Sigmoid colon (tissue), 7 donors: ENCODE measurements around the gene TOX2. TPM values are rescaled to one million over a fixed set of nuclear protein-coding genes. Genes with fewer than 3 reads are reported as not detected.

ENCODE experiments used
- DNase-seq: peaks from one replicate; pipeline ENCODE4 v3.0.0-alpha.2; 2019
- H3K27ac ChIP-seq, 4 donors: fragments of 200-600 bp; sonication (generic); one replicate each; pipeline ENCODE4 v1.5.1; 2016 to 2019; ENCODE audit warnings: mild to moderate bottlenecking in 1 of 4
- H3K27me3 ChIP-seq, 3 donors: fragments of 200-600 bp; sonication (generic); one replicate each; pipeline ENCODE4 v1.5.1; 2019; ENCODE audit warnings: mild to moderate bottlenecking in 1 of 3
- H3K36me3 ChIP-seq, 4 donors: fragments of 200-600 bp; sonication (generic); one replicate each; pipeline ENCODE4 v1.5.1; 2016 to 2019
- H3K4me1 ChIP-seq, 4 donors: fragments of 200-600 bp; sonication (generic); one replicate each; pipeline ENCODE4 v1.5.1; 2017 to 2019
- H3K4me3 ChIP-seq, 4 donors: fragments of 200-600 bp; sonication (generic); one replicate each; pipeline ENCODE4 v1.5.1; 2017 to 2019; ENCODE audit warnings: mild to moderate bottlenecking in 2 of 4, moderate library complexity in 1 of 4
- H3K9me3 ChIP-seq, 4 donors: fragments of 200-600 bp in 3 of 4; sonication (generic) in 3 of 4; one replicate each; pipeline versions ENCODE4 v1.5.1 to v1.6.1; 2013 to 2019
- CTCF ChIP-seq, 4 experiments: fragments of 450-650 bp in 3 of 4; fragments of 200-600 bp in 1 of 4; IDR thresholded peaks; one replicate each; pipeline ENCODE4 v1.5.1; 2016 to 2019; ENCODE audit warnings: antibody characterized with exemption in 4 of 4, mild to moderate bottlenecking in 3 of 4, moderate library complexity in 2 of 4
- EP300 ChIP-seq, 4 donors: sonication (generic); formaldehyde crosslinking; IDR thresholded peaks; one replicate each; pipeline ENCODE4 v1.6.1; 2017; ENCODE audit warnings: antibody characterized with exemption in 4 of 4
- POLR2A ChIP-seq, 2 donors: fragments of 450-650 bp; IDR thresholded peaks; one replicate each; pipeline ENCODE4 v1.6.1; 2016; ENCODE audit warnings: antibody characterized with exemption in 2 of 2, mild to moderate bottlenecking in 2 of 2, moderate library complexity in 2 of 2
- POLR2AphosphoS5 ChIP-seq, 4 donors: sonication (generic); formaldehyde crosslinking; IDR thresholded peaks; one replicate each; pipeline ENCODE4 v1.6.1; 2017; ENCODE audit warnings: antibody characterized with exemption in 4 of 4
- WGBS, 2 donors: extraction: QIAGEN DNeasy Blood & Tissue Kit; methylation state at CpG; one replicate each; pipeline ENCODE4 v1.1.7; 2013; 5-methylcytosine and 5-hydroxymethylcytosine counted together
- intact Hi-C: fragments of 100-400 bp; cut with DNase I; formaldehyde crosslinking; loops from one replicate; pipeline ENCODE4 v1.15.1; 2023
- polyA plus RNA-seq, 3 donors: library from polyadenylated mRNA; stranded (reverse); fragments of 200-250 nt; gene quantifications; one replicate each; pipeline ENCODE4 v1.2.3, GENCODE V29; 2013
- total RNA-seq, 4 donors: library from RNA; depleted of rRNA; stranded (reverse); fragments of >200 nt; gene quantifications; one replicate each; pipeline ENCODE4 v1.1.0, GENCODE V29; 2016
- donor health status: healthy with polysubstance abuse.
- donor health status: Bipolar disorder and iron deficiency.
- donor health status: healthy.

The TOX2 gene
- total and polyA plus RNA-seq, 7 donors = 0.27 to 8.1 (median 1.7) TPM

GRCh38 chr20:44022464-44022863 lies 107.8 kb downstream of the TOX2 start:
- Histone ChIP-seq H3K36me3 (no peaks in the 10 kb centered on the region), H3K4me1 (peaks cover 0 to 29% (median 24%) of the 10 kb centered on the region in 4 donors), H3K9me3 (no peaks in the 10 kb centered on the region), H3K4me3 (no peak overlapping the region), H3K27ac (no peak overlapping the region), H3K27me3 (peaks cover 0 to 3% (median 0%) of the 10 kb centered on the region in 3 donors)
- no peak for DNase-seq
- 92 to 95% methylated on average over 2 of the region's 2 CpGs for WGBS, 2 donors
- intact Hi-C loops = no loop called here
- TF ChIP-seq EP300 (IDR thresholded peaks at IDR 0.05) = no peak
- no peak for TF ChIP-seq POLR2A (IDR thresholded peaks at IDR 0.05)
- no peak for TF ChIP-seq CTCF (IDR thresholded peaks at IDR 0.05)
- TF ChIP-seq POLR2AphosphoS5 (IDR thresholded peaks at IDR 0.05) = no peak

GRCh38 chr20:44023515-44024371 lies 109.1 kb downstream of the TOX2 start:
- no peak for TF ChIP-seq EP300 (IDR thresholded peaks at IDR 0.05)
- TF ChIP-seq POLR2A (IDR thresholded peaks at IDR 0.05) = no peak
- TF ChIP-seq POLR2AphosphoS5 (IDR thresholded peaks at IDR 0.05) = no peak
- TF ChIP-seq CTCF (IDR thresholded peaks at IDR 0.05) = no peak
- no peak for DNase-seq
- H3K4me1 ChIP-seq = peaks cover 0 to 19% (median 11%) of the 10 kb centered on the region in 4 donors
- WGBS, 2 donors = 20 to 69% methylated on average over 10 of the region's 10 CpGs
- H3K27me3 ChIP-seq = peaks cover 0 to 3% (median 0%) of the 10 kb centered on the region in 3 donors
- intact Hi-C loops = no loop called here
- H3K9me3 ChIP-seq = no peaks in the 10 kb centered on the region
- no peak overlapping the region for H3K4me3 ChIP-seq
- no peak overlapping the region for H3K27ac ChIP-seq
- H3K36me3 ChIP-seq = no peaks in the 10 kb centered on the region

- Histone ChIP-seq H3K27me3 (peaks cover 0 to 3% (median 0%) of the 10 kb centered on the region in 3 donors), H3K9me3 (no peaks in the 10 kb centered on the region), H3K4me1 (peaks cover 0 to 6% (median 2%) of the 10 kb centered on the region in 4 donors), H3K36me3 (no peaks in the 10 kb centered on the region), H3K27ac (no peak overlapping the region), H3K4me3 (no peak overlapping the region)
- TF ChIP-seq POLR2A (IDR thresholded peaks at IDR 0.05) (no peak), POLR2AphosphoS5 (IDR thresholded peaks at IDR 0.05) (no peak), CTCF (IDR thresholded peaks at IDR 0.05) (no peak), EP300 (IDR thresholded peaks at IDR 0.05) (no peak)
- intact Hi-C loops = no loop called here
- 77 to 78% methylated on average over 7 of the region's 7 CpGs for WGBS, 2 donors
- no peak for DNase-seq
Measured at GRCh38 chr20:44024820-44025580, 110.3 kb downstream of the TOX2 start.

GRCh38 chr20:44025756-44026155 lies 111.1 kb downstream of the TOX2 start:
- Histone ChIP-seq H3K4me1 (no peaks in the 10 kb centered on the region), H3K9me3 (no peaks in the 10 kb centered on the region), H3K27ac (no peak overlapping the region), H3K36me3 (no peaks in the 10 kb centered on the region), H3K4me3 (no peak overlapping the region), H3K27me3 (no peaks in the 10 kb centered on the region)
- 94% methylated on average over 6 of the region's 6 CpGs for whole genome bisulfite sequencing, 2 donors
- TF ChIP-seq POLR2A (IDR thresholded peaks at IDR 0.05) = no peak
- no peak for TF ChIP-seq POLR2AphosphoS5 (IDR thresholded peaks at IDR 0.05)
- no peak for TF ChIP-seq EP300 (IDR thresholded peaks at IDR 0.05)
- TF ChIP-seq CTCF (IDR thresholded peaks at IDR 0.05) = no peak
- intact Hi-C loops = no loop called here
- no peak for DNase-seq
